ENCODE measurements around the gene LRRC75A. TPM values are rescaled to one million over a fixed set of nuclear protein-coding genes. Genes with fewer than 3 reads are reported as not detected.

LRRC75A gene
- total RNA-seq, 2 experiments from 2014 or later: 0.69 to 0.79 TPM

GRCh38 chr17:16491131-16491702 is 776 bp downstream of the LRRC75A start:
- intact Hi-C loops (cut with micrococcal nuclease): loop anchor here (5.0 kb wide), 1 partner anchor 39 kb away; no protein-coding TSS in a partner anchor

DNA sequence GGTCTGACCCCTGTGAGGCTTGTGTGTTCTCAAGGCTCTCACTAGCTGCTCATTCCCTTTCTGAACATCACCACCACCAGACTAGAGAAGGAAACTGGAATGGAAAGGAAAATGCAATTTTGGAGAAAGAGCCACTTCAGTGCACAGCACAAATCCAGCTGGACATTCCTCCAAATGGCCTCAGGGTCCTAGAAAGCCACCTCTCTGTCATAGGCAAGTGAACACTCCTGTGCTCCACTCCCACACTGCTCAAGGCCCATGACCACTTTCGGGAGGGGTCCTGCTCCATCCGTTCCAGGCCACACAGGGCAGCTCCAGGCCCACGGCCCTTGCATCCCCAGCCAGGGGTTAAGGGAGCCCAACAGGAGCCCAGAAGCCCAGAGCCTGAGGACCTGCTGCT is 2.6 kb downstream of the LRRC75A start:
- CTCF ChIA-PET: interaction anchor here (1.0 to 1.1 kb wide), 2 partner anchors 36 to 98 kb away, joined by 3 read pairs; no protein-coding TSS in a partner anchor
- Mint-ChIP-seq H3K27ac (no peak overlapping the region), H3K4me3 (no peak overlapping the region), H3K36me3 (ENCODE audit: low read depth) (no peaks in the 10 kb centered on the region), H3K9me3 (no peaks in the 10 kb centered on the region), H3K27me3 (ENCODE audit: low read depth) (peaks cover 2% of the 10 kb centered on the region), H3K4me1 (ENCODE audit: low read depth) (peaks cover 11% of the 10 kb centered on the region)
- DNase-seq: no peak
- intact Hi-C loops (cut with micrococcal nuclease): no loop called here

More at GRCh38 chr17:16491131-16491702, 776 bp downstream of the LRRC75A start:
- Mint-ChIP-seq H3K27ac (no peak overlapping the region), H3K9me3 (no peaks in the 10 kb centered on the region), H3K4me3 (peak overlapping the region; percentile 60), H3K27me3 (ENCODE audit: low read depth) (peaks cover 2% of the 10 kb centered on the region), H3K4me1 (ENCODE audit: low read depth) (peaks cover 11% of the 10 kb centered on the region), H3K36me3 (ENCODE audit: low read depth) (no peaks in the 10 kb centered on the region)
- peak; percentile 35 for DNase-seq
- CTCF ChIA-PET: no interaction called here

- peaks cover 11% of the 10 kb centered on the region for H3K4me1 Mint-ChIP-seq (ENCODE audit: low read depth)
- no peak overlapping the region for H3K27ac Mint-ChIP-seq
- DNase-seq: no peak
- no peaks in the 10 kb centered on the region for H3K36me3 Mint-ChIP-seq (ENCODE audit: low read depth)
- CTCF ChIA-PET: interaction anchor here (1.0 to 1.1 kb wide), 2 partner anchors 36 to 97 kb away, joined by 3 read pairs; no protein-coding TSS in a partner anchor
- H3K4me3 Mint-ChIP-seq: no peak overlapping the region
- H3K9me3 Mint-ChIP-seq: no peaks in the 10 kb centered on the region
- intact Hi-C loops (cut with micrococcal nuclease): no loop called here
- H3K27me3 Mint-ChIP-seq (ENCODE audit: low read depth): peaks cover 2% of the 10 kb centered on the region
Observed at GRCh38 chr17:16488968-16489337, 3.0 kb downstream of the LRRC75A start.

- Mint-ChIP-seq H3K9me3 (no peaks in the 10 kb centered on the region), H3K4me3 (no peak overlapping the region), H3K27me3 (ENCODE audit: low read depth) (peaks cover 2% of the 10 kb centered on the region), H3K4me1 (ENCODE audit: low read depth) (peaks cover 11% of the 10 kb centered on the region), H3K36me3 (ENCODE audit: low read depth) (no peaks in the 10 kb centered on the region), H3K27ac (no peak overlapping the region)
- DNase-seq: no peak
- CTCF ChIA-PET: interaction anchor here (1.0 to 1.6 kb wide), 3 partner anchors 29 to 124 kb away, joined by 3 read pairs; no protein-coding TSS in a partner anchor
- intact Hi-C loops (cut with micrococcal nuclease): no loop called here
Observed at GRCh38 chr17:16488186-16488967, 3.6 kb downstream of the LRRC75A start.

GRCh38 chr17:16486373-16487250 is 5.4 kb downstream of the LRRC75A start:
- CTCF ChIA-PET: interaction anchor here (1.1 to 1.6 kb wide), 2 partner anchors 35 to 122 kb away, joined by 3 to 4 read pairs; no protein-coding TSS in a partner anchor
- peaks cover 9% of the 10 kb centered on the region for H3K4me1 Mint-ChIP-seq (ENCODE audit: low read depth)
- peaks cover 2% of the 10 kb centered on the region for H3K27me3 Mint-ChIP-seq (ENCODE audit: low read depth)
- intact Hi-C loops (cut with micrococcal nuclease): no loop called here
- DNase-seq: no peak
- H3K4me3 Mint-ChIP-seq: no peak overlapping the region
- no peak overlapping the region for H3K27ac Mint-ChIP-seq
- H3K9me3 Mint-ChIP-seq: no peaks in the 10 kb centered on the region
- H3K36me3 Mint-ChIP-seq (ENCODE audit: low read depth): no peaks in the 10 kb centered on the region

DNA sequence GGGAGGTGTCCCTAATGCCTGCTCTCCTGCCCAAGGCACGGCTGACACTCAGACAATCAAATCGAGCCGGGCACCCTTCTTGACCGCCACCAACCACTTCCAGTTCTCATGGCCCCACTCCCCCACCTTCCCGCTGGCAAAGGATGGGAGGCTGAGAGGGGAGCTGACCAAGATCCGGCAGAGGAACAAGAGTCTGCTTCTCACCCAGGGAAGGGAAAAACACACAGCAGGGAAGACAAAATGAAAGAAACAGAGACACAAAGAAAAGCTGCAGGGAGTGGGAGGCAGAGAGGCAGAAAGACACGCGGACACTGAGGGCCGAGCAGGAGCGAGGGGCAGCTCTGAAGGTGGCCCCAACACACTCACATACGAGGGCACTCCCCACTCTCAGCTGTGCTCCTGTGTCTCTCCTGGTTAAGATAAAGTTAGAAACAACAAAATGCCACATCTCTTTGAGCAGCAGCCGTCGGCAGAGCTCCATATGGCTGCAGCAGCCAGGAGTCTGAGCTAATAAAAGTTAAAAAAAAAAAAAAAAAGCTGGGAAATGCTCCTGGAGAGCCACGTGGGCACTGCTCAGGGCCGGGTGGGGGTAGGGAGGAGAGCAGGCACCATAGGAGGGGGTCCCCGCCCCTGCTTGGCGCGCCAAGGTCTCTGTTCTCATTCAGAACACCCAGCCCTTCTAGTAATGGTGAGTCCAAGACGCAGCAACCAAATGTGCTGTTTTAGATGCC is 7.4 kb downstream of the LRRC75A start:
- DNase-seq: no peak
- Mint-ChIP-seq H3K9me3 (no peaks in the 10 kb centered on the region), H3K4me3 (no peak overlapping the region), H3K4me1 (ENCODE audit: low read depth) (no peaks in the 10 kb centered on the region), H3K36me3 (ENCODE audit: low read depth) (no peaks in the 10 kb centered on the region), H3K27me3 (ENCODE audit: low read depth) (no peaks in the 10 kb centered on the region), H3K27ac (no peak overlapping the region)
- CTCF ChIA-PET: interaction anchor here (1.0 kb wide), 1 partner anchor 37 kb away, joined by 4 read pairs; no protein-coding TSS in a partner anchor
- intact Hi-C loops (cut with micrococcal nuclease): no loop called here

- H3K9me3 Mint-ChIP-seq: no peaks in the 10 kb centered on the region
- intact Hi-C loops (cut with micrococcal nuclease): no loop called here
- CTCF ChIA-PET: no interaction called here
- no peak overlapping the region for H3K4me3 Mint-ChIP-seq
- H3K27ac Mint-ChIP-seq: no peak overlapping the region
- DNase-seq: no peak
- H3K36me3 Mint-ChIP-seq (ENCODE audit: low read depth): no peaks in the 10 kb centered on the region
- H3K4me1 Mint-ChIP-seq (ENCODE audit: low read depth): no peaks in the 10 kb centered on the region
- no peaks in the 10 kb centered on the region for H3K27me3 Mint-ChIP-seq (ENCODE audit: low read depth)
Observed at GRCh38 chr17:16483021-16483645, 8.9 kb downstream of the LRRC75A start.

GRCh38 chr17:16482253-16482652 is 9.7 kb downstream of the LRRC75A start:
- Mint-ChIP-seq H3K9me3 (no peaks in the 10 kb centered on the region), H3K4me1 (ENCODE audit: low read depth) (no peaks in the 10 kb centered on the region), H3K27me3 (ENCODE audit: low read depth) (no peaks in the 10 kb centered on the region), H3K4me3 (no peak overlapping the region), H3K36me3 (ENCODE audit: low read depth) (no peaks in the 10 kb centered on the region), H3K27ac (no peak overlapping the region)
- DNase-seq: no peak
- CTCF ChIA-PET: no interaction called here
- intact Hi-C loops (cut with micrococcal nuclease): no loop called here

- CTCF ChIA-PET: no interaction called here
- no peaks in the 10 kb centered on the region for H3K27me3 Mint-ChIP-seq (ENCODE audit: low read depth)
- intact Hi-C loops (cut with micrococcal nuclease): no loop called here
Observed at GRCh38 chr17:16480995-16481394, 11.0 kb downstream of the LRRC75A start.

DNA sequence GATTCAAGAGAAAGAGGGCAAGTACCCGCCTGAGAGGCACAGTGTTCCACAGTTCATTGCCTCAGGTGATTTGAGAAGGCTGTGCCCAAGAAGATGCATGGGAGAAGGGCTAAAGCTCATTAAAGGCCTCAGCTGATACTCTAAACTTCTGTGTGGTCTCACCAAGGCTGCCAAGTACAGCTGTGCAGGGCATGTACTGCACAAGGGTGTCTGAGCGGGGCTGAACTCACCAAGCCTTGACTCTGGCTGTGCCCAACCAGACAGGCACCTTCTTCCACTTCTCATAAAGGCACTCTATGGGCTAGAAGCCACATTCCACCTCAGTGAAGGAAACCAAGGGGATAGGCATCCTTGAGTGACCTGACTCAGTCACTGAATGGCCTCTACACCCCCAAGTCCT is 12.7 kb downstream of the LRRC75A start:
- no peak overlapping the region for H3K27ac Mint-ChIP-seq
- no peaks in the 10 kb centered on the region for H3K4me1 Mint-ChIP-seq (ENCODE audit: low read depth)
- H3K36me3 Mint-ChIP-seq (ENCODE audit: low read depth): no peaks in the 10 kb centered on the region
- intact Hi-C loops (cut with micrococcal nuclease): no loop called here
- no peak for DNase-seq
- CTCF ChIA-PET: interaction anchor here (0.5 to 1.9 kb wide), 3 partner anchors 23 to 115 kb away, joined by 3 to 4 read pairs (median 3); no protein-coding TSS in a partner anchor
- no peaks in the 10 kb centered on the region for H3K9me3 Mint-ChIP-seq
- no peak overlapping the region for H3K4me3 Mint-ChIP-seq
- H3K27me3 Mint-ChIP-seq (ENCODE audit: low read depth): no peaks in the 10 kb centered on the region

More at GRCh38 chr17:16480995-16481394, 11.0 kb downstream of the LRRC75A start:
- H3K4me1 Mint-ChIP-seq (ENCODE audit: low read depth): no peaks in the 10 kb centered on the region
- no peak for DNase-seq
- H3K27ac Mint-ChIP-seq: no peak overlapping the region
- no peaks in the 10 kb centered on the region for H3K9me3 Mint-ChIP-seq
- no peaks in the 10 kb centered on the region for H3K36me3 Mint-ChIP-seq (ENCODE audit: low read depth)
- no peak overlapping the region for H3K4me3 Mint-ChIP-seq

- Mint-ChIP-seq H3K4me3 (no peak overlapping the region), H3K4me1 (ENCODE audit: low read depth) (no peaks in the 10 kb centered on the region), H3K36me3 (ENCODE audit: low read depth) (no peaks in the 10 kb centered on the region), H3K27ac (no peak overlapping the region), H3K9me3 (no peaks in the 10 kb centered on the region), H3K27me3 (ENCODE audit: low read depth) (no peaks in the 10 kb centered on the region)
- intact Hi-C loops (cut with micrococcal nuclease): no loop called here
- DNase-seq: no peak
- CTCF ChIA-PET: interaction anchor here (1.1 to 1.9 kb wide), 2 partner anchors 26 to 115 kb away, joined by 3 to 4 read pairs; no protein-coding TSS in a partner anchor
Observed at GRCh38 chr17:16478649-16479048, 13.3 kb downstream of the LRRC75A start.

Data from activated naive CD4-positive, alpha-beta T cell treated with anti-CD3 and anti-CD28 coated beads for 36 hours (primary cell).